Transverse colon (tissue), 4 donors: Measurements from ENCODE around the gene ZNF789.

Experiments
- CTCF ChIP-seq, 5 experiments: fragments of 200-600 bp in 3 of 5; fragments of 450-650 bp in 2 of 5; sonication (generic) in 3 of 5; IDR thresholded peaks; 1 replicate in 2 of 5; 2 replicates in 3 of 5; pipeline ENCODE4 v1.5.1; 2016 to 2017; ENCODE audit warnings: antibody characterized with exemption in 5 of 5, inconsistent platforms in 3 of 5, mild to moderate bottlenecking in 2 of 5, moderate library complexity in 1 of 5
- EP300 ChIP-seq: sonication (generic); formaldehyde crosslinking; IDR thresholded peaks from one replicate; pipeline ENCODE4 v1.6.1; 2017; ENCODE audit warnings: antibody characterized with exemption, low read depth
- POLR2A ChIP-seq: fragments of 450-650 bp; IDR thresholded peaks from one replicate; pipeline ENCODE4 v1.6.1; 2016; ENCODE audit warnings: antibody characterized with exemption, mild to moderate bottlenecking, moderate library complexity
- POLR2AphosphoS5 ChIP-seq, 3 donors: sonication (generic); formaldehyde crosslinking; IDR thresholded peaks; one replicate each; pipeline ENCODE4 v1.6.1; 2016; ENCODE audit warnings: antibody characterized with exemption in 3 of 3

GRCh38 chr7:99504603-99505323 is 32.1 kb downstream of the ZNF789 start, which contains the start of gene ZKSCAN5:
- TF ChIP-seq POLR2A (peak; percentile 81), CTCF (IDR thresholded peaks at IDR 0.05) (peak in 1 of 5 experiments; percentile 13), POLR2AphosphoS5 (IDR thresholded peaks at IDR 0.05) (peak; percentile 71 to 90 (median 88)), EP300 (no peak)
